ENCODE results near the gene FAM181A.

- no peak for TF ChIP-seq CTCF (conservative IDR thresholded peaks at IDR 0.05)
- no peak for TF ChIP-seq EZH2 (IDR thresholded peaks at IDR 0.05; ENCODE audit: low read depth)
Measured at GRCh38 chr14:93950948-93951634, 23.9 kb downstream of the FAM181A start.
